Measurements from ENCODE around the gene ILF3. TPM values are rescaled to one million over a fixed set of nuclear protein-coding genes. Genes with fewer than 3 reads are reported as not detected.

Gene ILF3
- total and polyA plus RNA-seq, 7 donors = 25.7 to 146 (median 86.1) TPM

DNA sequence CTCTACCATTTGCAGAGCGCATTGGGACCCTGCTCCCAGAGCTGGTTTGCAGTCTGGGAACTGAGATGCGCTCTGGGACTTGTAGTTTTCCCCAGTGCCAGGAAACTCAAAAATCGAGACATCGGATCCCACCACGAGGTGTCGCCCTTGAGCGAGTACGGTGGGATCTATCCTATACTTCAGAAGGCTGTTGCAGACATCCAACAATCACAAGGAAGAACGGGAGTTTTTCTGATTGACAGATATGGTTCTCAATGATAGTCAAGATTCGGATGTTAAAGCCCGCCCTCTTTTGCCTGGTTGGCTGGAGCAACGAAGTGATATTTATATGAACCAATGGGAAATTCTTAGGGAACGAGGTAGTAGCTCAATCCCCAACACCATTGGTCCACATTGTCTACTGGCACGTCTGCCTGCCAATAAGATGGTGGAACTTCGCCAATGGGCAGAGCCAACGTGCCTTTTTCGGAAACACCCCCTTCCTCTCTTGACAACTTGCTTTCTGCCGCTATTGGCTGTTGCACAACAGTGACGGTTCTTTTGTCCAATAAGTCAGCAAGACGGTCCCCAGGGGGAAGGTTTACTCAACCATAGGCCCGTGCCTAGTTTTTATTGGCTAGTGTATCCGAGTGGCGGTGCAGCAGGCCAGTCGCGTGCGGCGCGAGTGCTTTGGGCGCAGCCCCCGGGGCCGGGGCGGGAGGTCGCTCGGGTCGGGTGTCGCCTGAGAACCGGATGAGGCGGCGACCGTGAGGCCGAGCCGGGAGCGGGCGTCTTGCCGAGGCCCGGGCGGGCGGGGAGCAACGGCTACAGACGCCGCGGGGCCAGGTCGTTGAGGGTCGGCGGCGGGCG, 63.4 kb downstream of the ILF3 start, which contains the start of gene DNM2:
Gene DNM2 (plus strand): TSS at position 724 of the 849 bp plus-strand sequence. CDS start 164 bp downstream, outside the sequence.
- Histone ChIP-seq H3K4me1 (peaks cover 0 to 44% (median 37%) of the 10 kb centered on the region in 4 donors), H3K27me3 (no peaks in the 10 kb centered on the region), H3K4me3 (peak within 1 kb of the TSS; percentile 93 to 100 (median 100)), H3K36me3 (peaks cover 4 to 11% (median 7%) of the 10 kb centered on the region in 4 donors), H3K9me3 (no peaks in the 10 kb centered on the region), H3K27ac (peak within 1 kb of the TSS; percentile 94 to 98 (median 97))
- DNase-seq = peak; percentile 100
- TF ChIP-seq, protein P1, sequence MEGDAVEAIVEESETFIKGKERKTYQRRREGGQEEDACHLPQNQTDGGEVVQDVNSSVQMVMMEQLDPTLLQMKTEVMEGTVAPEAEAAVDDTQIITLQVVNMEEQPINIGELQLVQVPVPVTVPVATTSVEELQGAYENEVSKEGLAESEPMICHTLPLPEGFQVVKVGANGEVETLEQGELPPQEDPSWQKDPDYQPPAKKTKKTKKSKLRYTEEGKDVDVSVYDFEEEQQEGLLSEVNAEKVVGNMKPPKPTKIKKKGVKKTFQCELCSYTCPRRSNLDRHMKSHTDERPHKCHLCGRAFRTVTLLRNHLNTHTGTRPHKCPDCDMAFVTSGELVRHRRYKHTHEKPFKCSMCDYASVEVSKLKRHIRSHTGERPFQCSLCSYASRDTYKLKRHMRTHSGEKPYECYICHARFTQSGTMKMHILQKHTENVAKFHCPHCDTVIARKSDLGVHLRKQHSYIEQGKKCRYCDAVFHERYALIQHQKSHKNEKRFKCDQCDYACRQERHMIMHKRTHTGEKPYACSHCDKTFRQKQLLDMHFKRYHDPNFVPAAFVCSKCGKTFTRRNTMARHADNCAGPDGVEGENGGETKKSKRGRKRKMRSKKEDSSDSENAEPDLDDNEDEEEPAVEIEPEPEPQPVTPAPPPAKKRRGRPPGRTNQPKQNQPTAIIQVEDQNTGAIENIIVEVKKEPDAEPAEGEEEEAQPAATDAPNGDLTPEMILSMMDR (IDR thresholded peaks at IDR 0.05) = peak; percentile 45 to 88 (median 66)
- TF ChIP-seq EP300 (IDR thresholded peaks at IDR 0.05) = no peak
- peak; percentile 57 to 88 (median 74) for TF ChIP-seq POLR2AphosphoS5 (IDR thresholded peaks at IDR 0.05)
- TF ChIP-seq POLR2A (IDR thresholded peaks at IDR 0.05) = peak in 1 of 2 donors; percentile 24
- 0% methylated on average over 57 of the region's 57 CpGs for WGBS, 2 donors
- intact Hi-C loops (cut with DNase I) = loop anchor here (1.0 to 10.0 kb wide), 3 partner anchors 49 to 147 kb away; partner anchors contain the start of gene TMED1

DNA sequence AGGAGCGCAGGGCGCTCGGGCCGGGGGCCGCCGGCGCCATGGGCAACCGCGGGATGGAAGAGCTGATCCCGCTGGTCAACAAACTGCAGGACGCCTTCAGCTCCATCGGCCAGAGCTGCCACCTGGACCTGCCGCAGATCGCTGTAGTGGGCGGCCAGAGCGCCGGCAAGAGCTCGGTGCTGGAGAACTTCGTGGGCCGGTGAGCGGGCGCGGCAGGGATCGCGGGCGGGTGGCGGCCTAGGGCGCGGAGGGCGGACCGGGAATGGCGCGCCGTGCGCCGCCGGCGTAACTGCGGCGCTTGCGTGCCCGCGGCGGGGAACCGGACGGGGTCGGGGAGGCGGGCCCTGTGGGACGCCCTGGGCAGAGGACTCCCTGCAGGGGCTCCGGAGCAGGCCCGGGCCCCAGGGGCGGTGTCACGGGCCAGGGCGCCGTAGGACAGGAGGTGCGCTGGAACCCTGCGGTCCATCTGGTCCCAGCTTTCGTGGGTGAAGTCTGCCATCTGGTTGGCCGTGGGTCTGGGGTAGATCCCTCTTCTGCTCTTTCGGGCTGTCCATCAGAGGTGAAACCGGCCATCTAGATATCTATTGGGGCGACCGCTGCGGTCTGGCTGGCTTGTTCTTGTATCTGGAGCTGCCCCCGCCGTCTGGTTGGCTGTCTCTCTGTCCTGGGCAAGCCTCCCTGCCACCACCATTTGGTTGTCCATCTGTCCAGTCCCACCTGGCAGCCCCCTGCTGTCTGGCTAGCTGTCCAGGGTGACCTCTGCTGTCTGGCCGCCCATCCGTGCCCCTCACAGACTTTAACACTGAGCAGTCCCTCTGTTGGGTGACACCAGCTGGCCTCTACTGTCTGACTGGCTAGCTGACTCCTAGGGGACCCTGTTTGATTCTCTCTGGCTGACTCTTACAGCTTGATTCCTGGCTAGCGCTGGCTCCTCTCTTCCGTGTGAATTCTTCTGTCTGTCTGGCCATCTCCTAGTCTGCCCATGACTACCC, 64.4 kb downstream of the ILF3 start:
- 1% methylated on average over 70 of the region's 70 CpGs for WGBS, 2 donors
- Histone ChIP-seq H3K27me3 (no peaks in the 10 kb centered on the region), H3K4me3 (peak overlapping the region; percentile 93 to 100 (median 100)), H3K36me3 (peaks cover 0 to 2% (median under 1%) of the 10 kb centered on the region in 4 donors), H3K27ac (peak overlapping the region; percentile 94 to 98 (median 97)), H3K9me3 (no peaks in the 10 kb centered on the region), H3K4me1 (peaks cover 0 to 44% (median 37%) of the 10 kb centered on the region in 4 donors)
- no peak for DNase-seq
- TF ChIP-seq POLR2A (IDR thresholded peaks at IDR 0.05) (no peak), POLR2AphosphoS5 (IDR thresholded peaks at IDR 0.05) (no peak), EP300 (IDR thresholded peaks at IDR 0.05) (no peak)
- TF ChIP-seq, protein P1 (IDR thresholded peaks at IDR 0.05) = no peak
- intact Hi-C loops (cut with DNase I) = loop anchor here (2.0 to 10.0 kb wide), 2 partner anchors 48 to 116 kb away; partner anchors contain the start of gene TMED1

DNA sequence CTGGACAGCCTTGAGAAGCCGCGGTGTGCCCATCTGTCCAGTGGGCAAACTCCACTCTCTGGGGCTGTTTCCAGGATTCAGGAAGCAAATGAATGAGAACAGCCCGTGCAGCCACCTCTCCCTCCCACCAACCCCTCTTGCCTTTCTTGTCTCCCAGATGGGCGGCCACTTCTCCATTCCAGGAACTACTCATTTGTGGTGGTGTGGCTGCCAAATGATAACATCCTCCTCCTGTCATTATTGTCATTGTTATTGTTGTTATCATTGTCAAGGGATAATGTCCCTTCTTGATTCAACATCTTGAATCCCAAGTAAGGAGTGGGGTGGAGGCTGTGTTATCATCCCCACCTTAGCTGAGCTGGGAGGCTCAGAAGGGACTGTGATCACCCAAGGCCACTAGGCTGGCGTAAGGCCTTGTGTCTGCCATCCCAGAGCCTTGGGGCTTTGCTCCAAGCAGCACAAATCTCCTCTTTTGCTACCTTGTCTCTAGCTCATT, 65.4 kb downstream of the ILF3 start:
- no peak for DNase-seq
- no peaks in the 10 kb centered on the region for H3K27me3 ChIP-seq
- intact Hi-C loops (cut with DNase I) = loop anchor here (2.0 to 10.0 kb wide), 2 partner anchors 47 to 115 kb away; partner anchors contain the start of gene TMED1
- H3K27ac ChIP-seq = peak overlapping the region; percentile 94 to 98 (median 97)
- H3K4me1 ChIP-seq = peaks cover 0 to 46% (median 38%) of the 10 kb centered on the region in 4 donors
- WGBS, 2 donors = 13 to 42% methylated on average over 5 of the region's 5 CpGs
- no peaks in the 10 kb centered on the region for H3K9me3 ChIP-seq
- H3K4me3 ChIP-seq = peak overlapping the region in 3 of 4 donors; percentile 99 to 100 (median 100)
- H3K36me3 ChIP-seq = peaks cover 0 to 4% (median 0%) of the 10 kb centered on the region in 4 donors
- TF ChIP-seq POLR2A (IDR thresholded peaks at IDR 0.05) (no peak), POLR2AphosphoS5 (IDR thresholded peaks at IDR 0.05) (no peak), EP300 (IDR thresholded peaks at IDR 0.05) (no peak)
- TF ChIP-seq, protein P1 (IDR thresholded peaks at IDR 0.05) = no peak

DNA sequence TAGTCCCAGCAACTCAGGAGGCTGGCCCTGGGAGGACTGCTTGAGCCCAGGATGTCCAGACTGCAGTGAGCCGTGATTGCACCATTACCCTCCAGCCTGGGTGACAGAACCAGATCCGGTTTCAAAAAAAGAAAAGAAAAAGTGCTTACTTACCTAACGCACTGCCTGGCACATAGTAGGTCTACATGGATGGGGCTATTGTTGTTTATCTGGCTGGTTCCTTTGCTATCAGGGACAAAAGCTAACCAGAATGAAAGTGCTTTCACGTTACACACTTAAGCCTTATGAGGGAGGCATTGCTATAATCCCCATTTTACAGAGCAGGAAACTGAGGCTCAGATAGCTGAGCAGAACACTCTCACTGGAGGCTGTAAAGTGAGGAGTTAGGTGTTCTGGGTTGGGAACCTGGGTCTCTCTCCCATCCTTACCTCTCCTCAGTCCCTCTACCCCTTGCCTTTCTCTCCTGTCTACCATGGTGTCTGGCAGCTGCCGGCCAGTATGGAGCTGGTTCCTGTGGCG, 66.5 kb downstream of the ILF3 start:
- TF ChIP-seq EP300 (IDR thresholded peaks at IDR 0.05) = no peak
- TF ChIP-seq POLR2A (IDR thresholded peaks at IDR 0.05) = no peak
- TF ChIP-seq POLR2AphosphoS5 (IDR thresholded peaks at IDR 0.05) = no peak
- TF ChIP-seq, protein P1 (IDR thresholded peaks at IDR 0.05) = no peak
- no peak for DNase-seq
- intact Hi-C loops (cut with DNase I) = no loop called here
- no peak overlapping the region for H3K4me3 ChIP-seq
- 87 to 91% methylated on average over 6 of the region's 6 CpGs for WGBS, 2 donors
- peaks cover 0 to 53% (median 41%) of the 10 kb centered on the region in 4 donors for H3K4me1 ChIP-seq
- H3K27ac ChIP-seq = no peak overlapping the region
- no peaks in the 10 kb centered on the region for H3K27me3 ChIP-seq
- no peaks in the 10 kb centered on the region for H3K9me3 ChIP-seq
- peaks cover 0 to 4% (median 0%) of the 10 kb centered on the region in 4 donors for H3K36me3 ChIP-seq
